Measurements from ENCODE around the gene SOCS1.

- TF ChIP-seq CTCF (conservative IDR thresholded peaks at IDR 0.05; ENCODE audit: low read depth, low read length) (no peak), EZH2phosphoT487 (IDR thresholded peaks at IDR 0.05; ENCODE audit: borderline replicate concordance, low read length) (no peak)
These were observed 43.2 kb downstream of the SOCS1 start for GRCh38 chr16:11212798-11213196.

Measured in PC-3 (cell line).